AG04449 (cell line): ENCODE measurements around the gene TLCD5.

Experiments
- CTCF ChIA-PET: fragments of 350-600 bp; formaldehyde crosslinking; extraction: SDS; loops from one replicate; lab custom pipeline; 2021; ENCODE audit warnings: antibody characterized with exemption; lab: Yijun Ruan, JAX
- POLR2A ChIA-PET: fragments of 400-600, 350-600 bp; formaldehyde crosslinking; extraction: SDS; loops from one replicate; lab custom pipeline; 2020; ENCODE audit warnings: antibody characterized with exemption, inconsistent platforms; lab: Yijun Ruan, JAX
- DNase-seq: peaks from one replicate; pipeline ENCODE4 v3.0.0-alpha.2; 2010; ENCODE audit warnings: low read depth, low spot score
- H3K4me3 ChIP-seq: 2 replicates; pipeline ENCODE4 v1.5.1; 2011; ENCODE audit warnings: low read depth, mild to moderate bottlenecking, control low read depth, low read length
- CTCF ChIP-seq: IDR thresholded peaks from one replicate; pipeline ENCODE4 v1.5.1; 2011; ENCODE audit warnings: mild to moderate bottlenecking, moderate library complexity, low read length, control low read depth, inconsistent platforms; ENCODE audit not compliant: insufficient read depth; ENCODE audit errors: missing control alignments

TLCD5 gene

GRCh38 chr11:120335908-120336640, 11.0 kb downstream of the TLCD5 start, which contains the start of gene ARHGEF12:
ARHGEF12 (plus strand) TSS chr11:120336413; CDS start chr11:120337244, 831 bp downstream.
- peak; percentile 43 for TF ChIP-seq CTCF
- ChIA-PET CTCF (interaction anchor here (0.5 to 3.3 kb wide), 26 partner anchors 10 to 895 kb away, joined by 3 to 22 read pairs (median 6); partner anchors contain the start of gene GRIK4), POLR2A (interaction anchor here (0.5 to 2.9 kb wide), 6 partner anchors 27 to 96 kb away, joined by 3 to 10 read pairs (median 4); no protein-coding TSS in a partner anchor)
- peak; percentile 90 for DNase-seq
- H3K4me3 ChIP-seq, result peak within 1 kb of the TSS; percentile 61

- no peak for DNase-seq
- POLR2A ChIA-PET, result interaction anchor here (1.0 to 2.9 kb wide), 3 partner anchors 54 to 95 kb away, joined by 4 to 10 read pairs (median 5); no protein-coding TSS in a partner anchor
- TF ChIP-seq CTCF, result no peak
- CTCF ChIA-PET, result interaction anchor here (0.5 to 3.3 kb wide), 8 partner anchors 10 to 895 kb away, joined by 3 to 22 read pairs (median 14); no protein-coding TSS in a partner anchor
- H3K4me3 ChIP-seq, result peak overlapping the region; percentile 61
Observed at GRCh38 chr11:120336641-120337354, 11.7 kb downstream of the TLCD5 start.

DNA sequence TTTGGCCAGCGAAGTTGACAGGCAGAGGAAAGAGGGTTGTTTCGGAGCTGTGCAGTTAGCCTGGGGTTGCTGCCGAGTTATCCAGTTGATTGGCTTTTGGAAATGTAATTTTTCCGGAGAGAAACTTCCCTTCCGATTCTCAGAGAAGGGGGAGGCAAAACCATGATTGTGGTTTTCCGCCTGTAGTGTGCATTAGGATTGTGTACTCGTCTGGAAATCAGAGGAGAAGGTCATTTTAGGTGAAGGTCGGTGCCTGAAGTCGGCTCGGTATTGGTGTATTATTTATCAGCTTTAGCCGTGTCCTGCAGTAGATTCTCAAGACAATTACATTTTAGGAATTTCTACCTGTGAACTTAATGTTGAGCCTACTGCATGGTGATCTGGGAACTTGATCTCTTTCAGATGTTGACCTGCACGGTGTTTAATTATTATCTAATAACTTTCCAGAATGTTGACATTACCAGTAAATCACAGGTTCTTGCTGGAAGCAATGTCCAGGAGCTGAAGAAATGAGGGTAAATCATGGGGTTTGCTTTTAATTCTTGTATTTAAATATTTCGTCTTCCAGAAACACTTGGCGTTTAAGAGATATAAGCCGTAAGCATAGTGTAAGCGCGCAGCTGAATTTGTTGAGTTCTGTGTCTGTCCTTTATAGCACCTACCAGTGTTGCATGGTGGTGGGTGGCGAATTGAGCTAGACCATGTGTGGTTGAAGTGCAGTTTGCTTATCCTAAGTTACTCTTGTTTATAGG, 12.4 kb downstream of the TLCD5 start:
- no peak for DNase-seq
- ChIA-PET CTCF (interaction anchor here (0.8 to 1.4 kb wide), 4 partner anchors 35 to 109 kb away, joined by 3 to 4 read pairs (median 3); no protein-coding TSS in a partner anchor), POLR2A (interaction anchor here (0.5 to 2.9 kb wide), 4 partner anchors 63 to 124 kb away, joined by 3 to 10 read pairs (median 4); no protein-coding TSS in a partner anchor)
- TF ChIP-seq CTCF, result no peak
- H3K4me3 ChIP-seq, result peak overlapping the region; percentile 61

DNA sequence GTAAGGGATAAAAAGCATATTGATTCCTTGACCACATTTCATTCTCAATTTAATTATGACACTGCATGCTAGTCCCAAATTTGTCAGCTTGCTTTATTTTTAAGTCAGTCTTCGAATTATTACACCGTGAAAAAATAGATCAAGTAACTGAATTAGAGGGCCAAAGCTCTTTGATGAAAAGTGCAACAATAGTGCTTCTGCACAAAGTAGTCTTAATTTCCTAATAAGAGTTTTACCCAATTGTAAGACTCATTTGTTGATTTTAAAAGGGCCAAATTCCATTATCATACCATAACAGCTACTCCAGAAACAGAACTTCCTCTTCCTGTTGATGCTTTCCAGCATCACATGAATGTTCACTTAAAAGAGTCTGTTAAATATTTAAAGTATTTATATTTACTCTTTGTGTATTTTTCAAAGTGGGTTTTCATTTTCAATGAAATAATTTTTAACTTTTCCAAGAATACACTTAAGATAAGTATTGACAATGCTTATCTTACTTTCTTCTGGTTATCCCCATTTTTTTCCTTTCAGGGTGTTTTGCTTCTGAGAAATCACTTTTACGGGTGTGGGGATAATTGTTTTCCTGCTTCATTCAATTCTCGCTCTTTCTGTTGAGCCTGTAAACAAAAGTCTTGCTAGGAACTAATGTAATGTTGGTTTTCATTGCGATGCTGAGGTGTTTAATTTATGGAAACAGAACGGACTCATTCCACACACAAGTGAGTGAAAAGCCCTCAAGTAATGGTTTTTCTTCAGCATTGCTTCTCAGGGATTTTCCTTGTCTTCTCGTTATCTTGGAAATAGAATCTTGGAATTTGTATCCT, 13.2 kb downstream of the TLCD5 start:
- TF ChIP-seq CTCF, result no peak
- ChIA-PET CTCF (interaction anchor here (0.8 to 1.4 kb wide), 3 partner anchors 35 to 109 kb away, joined by 3 to 4 read pairs (median 3); no protein-coding TSS in a partner anchor), POLR2A (interaction anchor here (0.5 to 2.9 kb wide), 4 partner anchors 9 to 123 kb away, joined by 3 to 10 read pairs (median 3); no protein-coding TSS in a partner anchor)
- peak overlapping the region; percentile 61 for H3K4me3 ChIP-seq
- DNase-seq, result no peak

DNA sequence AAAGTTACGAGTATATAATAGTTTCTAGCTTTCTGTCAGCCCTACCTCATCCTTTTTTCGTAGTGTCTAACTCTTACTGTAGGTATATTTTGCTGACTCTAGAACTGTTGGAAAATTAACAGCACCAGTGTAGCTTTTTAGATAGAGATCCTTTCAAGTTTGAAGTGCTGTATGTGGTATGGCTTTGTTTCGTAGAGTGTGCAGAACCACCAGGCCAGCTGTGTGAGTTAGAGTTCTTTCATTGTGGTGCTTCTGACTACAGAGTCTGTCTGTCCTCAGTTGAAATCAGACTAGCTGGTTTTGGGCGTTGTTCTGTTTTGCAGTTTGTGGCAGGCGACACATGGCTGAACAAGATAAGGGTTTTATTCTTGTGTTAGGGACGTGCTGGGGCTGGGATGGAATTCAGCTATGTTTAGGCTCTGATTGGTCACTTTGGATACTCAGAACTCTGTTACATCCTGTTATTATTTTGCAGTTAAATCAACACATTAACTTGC, 14.3 kb downstream of the TLCD5 start:
- ChIA-PET POLR2A (interaction anchor here (0.8 to 1.3 kb wide), 4 partner anchors 8 to 132 kb away, joined by 3 to 5 read pairs (median 3); no protein-coding TSS in a partner anchor), CTCF (interaction anchor here (1.1 to 2.0 kb wide), 3 partner anchors 10 to 36 kb away, joined by 3 to 7 read pairs (median 4); no protein-coding TSS in a partner anchor)
- H3K4me3 ChIP-seq, result peak overlapping the region; percentile 61
- DNase-seq, result no peak
- no peak for TF ChIP-seq CTCF
